ENCODE measurements around the gene BST1. TPM values are rescaled to one million over a fixed set of nuclear protein-coding genes. Genes with fewer than 3 reads are reported as not detected.

BST1 gene
- total and polyA plus RNA-seq, 10 of the 15 experiments (the other 5 are each of a cell fraction or from before 2014, with no cell fraction given) = 0.04 to 0.42 (median 0.11) TPM; not detected in 1

- no peak for TF ChIP-seq IRF5 (IDR thresholded peaks at IDR 0.05; ENCODE audit: borderline replicate concordance)
- TF ChIP-seq SREBF2 (IDR thresholded peaks at IDR 0.05; ENCODE audit: low read length) = no peak
- TF ChIP-seq EED (IDR thresholded peaks at IDR 0.05; ENCODE audit: low read depth) = no peak
- TF ChIP-seq POLR2A (IDR thresholded peaks at IDR 0.05; ENCODE audit: low read depth, low read length) = peak; percentile 88
- no peak for TF ChIP-seq ZNF24 (IDR thresholded peaks at IDR 0.05)
- TF ChIP-seq CHD1 (IDR thresholded peaks at IDR 0.05; ENCODE audit: low read depth, low read length) = no peak
- peak; percentile 57; the same call in 1 of the 2 replicates for TF ChIP-seq PKNOX1 (IDR thresholded peaks at IDR 0.05)
- TF ChIP-seq MXI1 (IDR thresholded peaks at IDR 0.05; ENCODE audit: low read depth, low read length) = no peak
- TF ChIP-seq JUNB (IDR thresholded peaks at IDR 0.05) = no peak
- no peak; the same call in none of the 2 replicates for TF ChIP-seq LARP7 (IDR thresholded peaks at IDR 0.05)
- TF ChIP-seq, protein P1, sequence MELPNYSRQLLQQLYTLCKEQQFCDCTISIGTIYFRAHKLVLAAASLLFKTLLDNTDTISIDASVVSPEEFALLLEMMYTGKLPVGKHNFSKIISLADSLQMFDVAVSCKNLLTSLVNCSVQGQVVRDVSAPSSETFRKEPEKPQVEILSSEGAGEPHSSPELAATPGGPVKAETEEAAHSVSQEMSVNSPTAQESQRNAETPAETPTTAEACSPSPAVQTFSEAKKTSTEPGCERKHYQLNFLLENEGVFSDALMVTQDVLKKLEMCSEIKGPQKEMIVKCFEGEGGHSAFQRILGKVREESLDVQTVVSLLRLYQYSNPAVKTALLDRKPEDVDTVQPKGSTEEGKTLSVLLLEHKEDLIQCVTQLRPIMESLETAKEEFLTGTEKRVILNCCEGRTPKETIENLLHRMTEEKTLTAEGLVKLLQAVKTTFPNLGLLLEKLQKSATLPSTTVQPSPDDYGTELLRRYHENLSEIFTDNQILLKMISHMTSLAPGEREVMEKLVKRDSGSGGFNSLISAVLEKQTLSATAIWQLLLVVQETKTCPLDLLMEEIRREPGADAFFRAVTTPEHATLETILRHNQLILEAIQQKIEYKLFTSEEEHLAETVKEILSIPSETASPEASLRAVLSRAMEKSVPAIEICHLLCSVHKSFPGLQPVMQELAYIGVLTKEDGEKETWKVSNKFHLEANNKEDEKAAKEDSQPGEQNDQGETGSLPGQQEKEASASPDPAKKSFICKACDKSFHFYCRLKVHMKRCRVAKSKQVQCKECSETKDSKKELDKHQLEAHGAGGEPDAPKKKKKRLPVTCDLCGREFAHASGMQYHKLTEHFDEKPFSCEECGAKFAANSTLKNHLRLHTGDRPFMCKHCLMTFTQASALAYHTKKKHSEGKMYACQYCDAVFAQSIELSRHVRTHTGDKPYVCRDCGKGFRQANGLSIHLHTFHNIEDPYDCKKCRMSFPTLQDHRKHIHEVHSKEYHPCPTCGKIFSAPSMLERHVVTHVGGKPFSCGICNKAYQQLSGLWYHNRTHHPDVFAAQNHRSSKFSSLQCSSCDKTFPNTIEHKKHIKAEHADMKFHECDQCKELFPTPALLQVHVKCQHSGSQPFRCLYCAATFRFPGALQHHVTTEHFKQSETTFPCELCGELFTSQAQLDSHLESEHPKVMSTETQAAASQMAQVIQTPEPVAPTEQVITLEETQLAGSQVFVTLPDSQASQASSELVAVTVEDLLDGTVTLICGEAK (IDR thresholded peaks at IDR 0.05; ENCODE audit: borderline replicate concordance) = 0 out of 2 replicates have a peak, but pooled peaks have one; percentile 47
- no peak for TF ChIP-seq ZZZ3 (IDR thresholded peaks at IDR 0.05; ENCODE audit: control insufficient read depth, insufficient read length, low read depth)
- TF ChIP-seq BMI1 (IDR thresholded peaks at IDR 0.05; ENCODE audit: borderline replicate concordance) = no peak
- TF ChIP-seq POU2F2 (IDR thresholded peaks at IDR 0.05; ENCODE audit: borderline replicate concordance, low read depth, low read length) = peak; percentile 27; the same call in 1 of the 3 replicates
- TF ChIP-seq MTA3 (IDR thresholded peaks at IDR 0.05; ENCODE audit: borderline replicate concordance, low read length) = no peak
- TF ChIP-seq CHD4 (IDR thresholded peaks at IDR 0.05) = no peak
- 0 out of 2 replicates have a peak, but pooled peaks have one; percentile 25 for TF ChIP-seq HCFC1 (IDR thresholded peaks at IDR 0.05; ENCODE audit: low read length)
- peak; percentile 87 for TF ChIP-seq SMAD5 (IDR thresholded peaks at IDR 0.05; ENCODE audit: low read depth)
- no peak for TF ChIP-seq ATF7 (IDR thresholded peaks at IDR 0.05; ENCODE audit: low read depth)
- TF ChIP-seq CHD2 (IDR thresholded peaks at IDR 0.05; ENCODE audit: borderline replicate concordance, low read depth, low read length) = no peak
- no peak for TF ChIP-seq SMAD1 (IDR thresholded peaks at IDR 0.05; ENCODE audit: low read depth, partially characterized antibody)
- no peak for TF ChIP-seq CBFB (IDR thresholded peaks at IDR 0.05; ENCODE audit: low read depth)
- TF ChIP-seq EP300 (IDR thresholded peaks at IDR 0.05; ENCODE audit: borderline replicate concordance in 1 of 2, control insufficient read depth in 1 of 2, low read depth in 2 of 2, low read length in 2 of 2) = no peak
- no peak for TF ChIP-seq MTA2 (IDR thresholded peaks at IDR 0.05; ENCODE audit: low read depth)
- no peak for TF ChIP-seq NR2F1 (conservative IDR thresholded peaks at IDR 0.05)
- TF ChIP-seq, protein P2, sequence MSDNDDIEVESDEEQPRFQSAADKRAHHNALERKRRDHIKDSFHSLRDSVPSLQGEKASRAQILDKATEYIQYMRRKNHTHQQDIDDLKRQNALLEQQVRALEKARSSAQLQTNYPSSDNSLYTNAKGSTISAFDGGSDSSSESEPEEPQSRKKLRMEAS (IDR thresholded peaks at IDR 0.05; ENCODE audit: low read depth, low read length) = peak; percentile 80
These were observed 47.4 kb upstream of the BST1 start, which contains the start of gene FBXL5 (continued) for GRCh38 chr4:15655223-15656037.
